H9 (cell line): ENCODE measurements around the gene TUBGCP6. TPM values are rescaled to one million over a fixed set of nuclear protein-coding genes. Genes with fewer than 3 reads are reported as not detected.

Experiments used
- DNase-seq: peaks from one replicate; pipeline ENCODE4 v3.0.0-alpha.2; 2017
- H2AFZ ChIP-seq: one replicate; pipeline ENCODE4 v1.6.1; 2013; ENCODE audit warnings: mild to moderate bottlenecking, low read length, control low read depth, moderate library complexity
- H2AK5ac ChIP-seq: 2 replicates; pipeline ENCODE4 v1.6.1; 2013; ENCODE audit warnings: low read length, control low read depth, mixed read lengths; ENCODE audit not compliant: insufficient read length
- H2BK120ac ChIP-seq: one replicate; pipeline ENCODE4 v1.6.1; 2013; ENCODE audit warnings: low read depth, mild to moderate bottlenecking, low read length, control low read depth, inconsistent platforms; ENCODE audit not compliant: poor library complexity, severe bottlenecking
- H2BK12ac ChIP-seq: 2 replicates; pipeline ENCODE4 v1.6.1; 2013; ENCODE audit warnings: low read length, control low read depth, mixed read lengths, low read depth; ENCODE audit not compliant: insufficient read length
- H2BK15ac ChIP-seq: 2 replicates; pipeline ENCODE4 v1.6.1; 2013; ENCODE audit warnings: low read depth, low read length, control low read depth
- H2BK20ac ChIP-seq: one replicate; pipeline ENCODE4 v1.6.1; 2013; ENCODE audit warnings: low read depth, mild to moderate bottlenecking, low read length, control low read depth, inconsistent platforms; ENCODE audit not compliant: poor library complexity, severe bottlenecking
- H2BK5ac ChIP-seq: 2 replicates; pipeline ENCODE4 v1.6.1; 2013; ENCODE audit warnings: low read length, control low read depth, mixed read lengths; ENCODE audit not compliant: insufficient read length
- H3K14ac ChIP-seq: 2 replicates; pipeline ENCODE4 v1.6.1; 2013; ENCODE audit warnings: low read length, control low read depth; ENCODE audit not compliant: insufficient read depth
- H3K18ac ChIP-seq: 2 replicates; pipeline ENCODE4 v1.6.1; 2013; ENCODE audit warnings: low read depth, mild to moderate bottlenecking, mixed read lengths, low read length, control low read depth; ENCODE audit not compliant: insufficient read length
- H3K23ac ChIP-seq: 2 replicates; pipeline ENCODE4 v1.6.1; 2013; ENCODE audit warnings: low read length, control low read depth, mixed read lengths, low read depth; ENCODE audit not compliant: insufficient read length
- H3K23me2 ChIP-seq: 2 replicates; pipeline ENCODE4 v1.6.1; 2013; ENCODE audit warnings: low read depth, mild to moderate bottlenecking, mixed read lengths, low read length, control low read depth; ENCODE audit not compliant: insufficient read length, poor library complexity, severe bottlenecking
- H3K27ac ChIP-seq: 2 replicates; pipeline ENCODE4 v1.5.1; 2013; ENCODE audit warnings: low read length, control low read depth, mixed read lengths, low read depth; ENCODE audit not compliant: insufficient read length
- H3K27me3 ChIP-seq: 2 replicates; pipeline ENCODE4 v1.6.1; 2013; ENCODE audit warnings: low read length, control low read depth, inconsistent platforms; ENCODE audit not compliant: insufficient read depth
- H3K4ac ChIP-seq: 2 replicates; pipeline ENCODE4 v1.6.1; 2013; ENCODE audit warnings: low read depth, mild to moderate bottlenecking, control low read depth, inconsistent platforms, low read length, moderate library complexity
- H3K4me1 ChIP-seq: 2 replicates; pipeline ENCODE4 v1.6.1; 2013; ENCODE audit warnings: low read length, control low read depth, inconsistent platforms; ENCODE audit not compliant: insufficient read depth
- H3K4me2 ChIP-seq: 2 replicates; pipeline ENCODE4 v1.6.1; 2013; ENCODE audit warnings: low read length, control low read depth, mixed read lengths; ENCODE audit not compliant: insufficient read length, insufficient read depth
- H3K56ac ChIP-seq: 2 replicates; pipeline ENCODE4 v1.6.1; 2013; ENCODE audit warnings: low read depth, mild to moderate bottlenecking, mixed read lengths, low read length, control low read depth; ENCODE audit not compliant: insufficient read length
- H3K79me1 ChIP-seq: 2 replicates; pipeline ENCODE4 v1.6.1; 2013; ENCODE audit warnings: low read depth, mild to moderate bottlenecking, moderate library complexity, low read length, control low read depth, inconsistent platforms; ENCODE audit not compliant: insufficient read depth, poor library complexity, severe bottlenecking
- H3K79me2 ChIP-seq: 2 replicates; pipeline ENCODE4 v1.6.1; 2013; ENCODE audit warnings: low read length, control low read depth, inconsistent platforms; ENCODE audit not compliant: insufficient read depth
- H3K9ac ChIP-seq: 2 replicates; pipeline ENCODE4 v1.6.1; 2013; ENCODE audit warnings: low read length, control low read depth, mixed read lengths; ENCODE audit not compliant: insufficient read length; ENCODE audit errors: extremely low read depth
- H3K9me3 ChIP-seq: one replicate; pipeline ENCODE4 v1.6.1; 2013; ENCODE audit warnings: low read depth, low read length, inconsistent platforms; ENCODE audit not compliant: control insufficient read depth
- H3T11ph ChIP-seq: one replicate; pipeline ENCODE4 v1.6.1; 2013; ENCODE audit warnings: mild to moderate bottlenecking, low read length, control low read depth, inconsistent platforms
- H4K20me1 ChIP-seq: one replicate; pipeline ENCODE4 v1.6.1; 2013; ENCODE audit not compliant: control insufficient read depth, insufficient read length, insufficient read depth
- H4K5ac ChIP-seq: 2 replicates; pipeline ENCODE4 v1.6.1; 2013; ENCODE audit warnings: low read depth, mild to moderate bottlenecking, mixed read lengths, low read length, control low read depth; ENCODE audit not compliant: insufficient read length
- H4K8ac ChIP-seq: replicated peaks from 2 replicates; pipeline ENCODE4 v1.6.1; 2013; ENCODE audit warnings: low read length, control low read depth, mixed read lengths, low read depth; ENCODE audit not compliant: insufficient read length
- H4K91ac ChIP-seq: 2 replicates; pipeline ENCODE4 v1.6.1; 2013; ENCODE audit warnings: low read depth, mild to moderate bottlenecking, moderate library complexity, mixed read lengths, low read length, control low read depth; ENCODE audit not compliant: insufficient read length
- H3K27ac Mint-ChIP-seq, 3 experiments: 2 replicates in 2 of 3; 3 replicates in 1 of 3; pipeline ENCODE4 v1.8.0; 2020 to 2021; ENCODE audit warnings: mixed read lengths in 3 of 3, mild to moderate bottlenecking in 1 of 3, moderate library complexity in 1 of 3
- H3K27me3 Mint-ChIP-seq: 2 replicates; pipeline ENCODE4 v1.8.0; 2021; ENCODE audit warnings: low read depth, mild to moderate bottlenecking, moderate library complexity, mixed read lengths
- H3K36me3 Mint-ChIP-seq, 3 experiments: 2 replicates in 2 of 3; 3 replicates in 1 of 3; pipeline ENCODE4 v1.8.0; 2020 to 2021; ENCODE audit warnings: low read depth in 3 of 3, mixed read lengths in 3 of 3; ENCODE audit not compliant: insufficient read depth in 1 of 3
- H3K4me1 Mint-ChIP-seq, 2 experiments: 2 replicates each; pipeline ENCODE4 v1.8.0; 2020; ENCODE audit warnings: mixed read lengths in 2 of 2
- H3K4me3 Mint-ChIP-seq, 2 experiments: 2 replicates in 1 of 2; 3 replicates in 1 of 2; pipeline ENCODE4 v1.8.0; 2020 to 2021; ENCODE audit warnings: mild to moderate bottlenecking in 2 of 2, mixed read lengths in 2 of 2, moderate library complexity in 1 of 2
- H3K9me3 Mint-ChIP-seq, 2 experiments: 2 replicates in 1 of 2; 3 replicates in 1 of 2; pipeline ENCODE4 v1.8.0; 2020; ENCODE audit warnings: mild to moderate bottlenecking in 2 of 2, mixed read lengths in 2 of 2, moderate library complexity in 1 of 2
- CTCF ChIP-seq: fragments of 200-600 bp; sonication (generic); conservative IDR thresholded peaks from 3 replicates; pipeline ENCODE4 v1.8.0; 2021; ENCODE audit warnings: antibody characterized with exemption, mild to moderate bottlenecking
- WGBS: extraction: QIAGEN DNeasy Blood & Tissue Kit; methylation state at CpG from one replicate; pipeline ENCODE4 v1.1.7; 2013; ENCODE audit warnings: missing lambda C conversion rate, low lambda C conversion rate, mixed read lengths; ENCODE audit not compliant: insufficient read length; ENCODE audit errors: extremely low coverage; 5-methylcytosine and 5-hydroxymethylcytosine counted together
- total RNA-seq: library from RNA; stranded (reverse); gene quantifications from 2 replicates; pipeline ENCODE4 v1.2.1, GENCODE V29; 2021

The TUBGCP6 gene
- total RNA-seq, 1 experiment from 2014 or later, result 29.0 TPM

- Histone ChIP-seq H2BK120ac (no peak overlapping the region), H4K5ac (no peak overlapping the region), H3K79me2 (no peaks in the 10 kb centered on the region), H3K4me2 (no peak overlapping the region), H3K4ac (no peak overlapping the region), H3K23me2 (peaks cover 15% of the 10 kb centered on the region), H3K18ac (no peak overlapping the region), H2BK5ac (no peak overlapping the region), H3K4me1 (no peaks in the 10 kb centered on the region), H3T11ph (no peak overlapping the region), H3K27ac (no peak overlapping the region), H2AK5ac (no peak overlapping the region), H3K9ac (no peak overlapping the region), H2BK15ac (no peak overlapping the region), H2AFZ (no peak overlapping the region), H4K8ac (no peak overlapping the region), H3K9me3 (no peaks in the 10 kb centered on the region), H2BK20ac (no peak overlapping the region), H3K79me1 (no peaks in the 10 kb centered on the region), H3K56ac (no peak overlapping the region), H3K23ac (no peak overlapping the region), H3K14ac (no peak overlapping the region), H2BK12ac (no peak overlapping the region), H4K91ac (no peak overlapping the region), H4K20me1 (no peaks in the 10 kb centered on the region), H3K27me3 (no peaks in the 10 kb centered on the region)
- WGBS, result no CpG with 5 or more reads among the region's 8 CpGs
- peaks cover 2% of the 10 kb centered on the region for H3K27me3 Mint-ChIP-seq
- H3K36me3 Mint-ChIP-seq, result peaks cover 0 to 3% (median 0%) of the 10 kb centered on the region in 3 experiments; a peak in 2 of 7 replicates
- H3K4me3 Mint-ChIP-seq, result no peak overlapping the region
- no peaks in the 10 kb centered on the region; a peak in 1 of 5 replicates for H3K9me3 Mint-ChIP-seq
- no peak for TF ChIP-seq CTCF
- H3K4me1 Mint-ChIP-seq, result peaks cover 3 to 7% of the 10 kb centered on the region in 2 experiments; a peak in 3 of 4 replicates
- DNase-seq, result no peak
- no peak overlapping the region for H3K27ac Mint-ChIP-seq
Measured at GRCh38 chr22:50253941-50254340, 9.1 kb upstream of the TUBGCP6 start.
